GM19468 (cell line): ENCODE measurements around the gene NRG3.

Experiments
- ATAC-seq: cut with Tn5 transposase; IDR thresholded peaks from one replicate; pipeline ENCODE4 v1.9.1; 2021; ENCODE audit warnings: mild to moderate bottlenecking, moderate library complexity, moderate number of reproducible peaks; ENCODE audit not compliant: unreplicated experiment; ENCODE audit errors: extremely low read depth

The NRG3 gene

DNA sequence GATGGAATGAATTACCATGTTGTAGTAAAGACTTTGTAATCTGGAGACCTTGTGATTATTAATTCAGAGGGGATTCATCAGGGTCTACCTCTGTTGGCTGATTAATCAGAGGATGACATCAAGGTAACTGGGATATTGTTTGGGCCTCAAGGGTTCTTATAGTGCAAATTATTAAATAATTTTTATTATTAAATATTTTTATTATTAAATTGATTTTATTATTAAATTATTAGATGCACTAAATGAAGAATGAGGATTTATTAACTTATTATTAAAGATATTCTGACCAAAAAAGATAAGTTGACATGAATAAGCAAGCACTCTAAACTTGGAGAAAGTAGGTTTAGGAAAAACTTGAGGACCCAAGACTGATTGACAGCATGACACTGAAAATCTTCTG lies 661.7 kb downstream of the NRG3 start:
- no peak for ATAC-seq

DNA sequence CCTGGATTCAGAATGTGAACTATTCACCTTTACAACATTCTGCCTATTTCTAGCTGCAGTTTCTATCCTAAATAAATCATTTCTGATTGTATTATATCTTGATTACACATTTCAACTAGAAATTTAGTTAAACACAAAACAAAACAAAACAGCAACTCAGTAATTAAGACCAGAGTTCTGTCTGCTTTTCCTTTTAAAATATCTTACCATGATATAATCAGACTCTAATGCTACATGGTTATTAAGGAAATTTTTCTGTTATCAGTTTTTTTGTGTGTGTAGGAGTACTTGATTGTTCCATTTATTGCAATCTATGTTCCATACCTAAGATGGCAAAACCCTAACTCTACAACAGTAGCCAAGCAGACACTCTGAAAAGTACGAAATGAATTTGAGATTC lies 663.3 kb downstream of the NRG3 start:
- no peak for ATAC-seq

DNA sequence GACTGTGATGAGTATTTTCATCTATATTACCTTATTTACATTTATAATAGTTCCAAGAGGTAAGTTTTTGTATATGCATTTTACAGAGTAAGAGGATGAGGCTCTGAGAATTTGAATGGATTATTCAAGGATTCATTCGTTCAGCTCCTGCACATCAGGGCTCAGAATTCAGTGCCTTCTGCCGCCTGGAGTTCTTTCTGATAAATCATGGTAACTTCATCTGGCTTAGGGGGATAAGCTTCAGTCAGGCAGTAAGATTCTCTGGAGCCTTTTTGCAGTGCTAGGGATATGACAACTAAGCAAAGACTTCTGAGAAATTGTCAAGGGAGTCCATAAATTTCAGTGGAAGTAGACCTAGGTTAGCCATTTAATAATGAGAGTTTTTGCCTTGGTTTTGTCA lies 668.6 kb downstream of the NRG3 start:
- no peak for ATAC-seq

DNA sequence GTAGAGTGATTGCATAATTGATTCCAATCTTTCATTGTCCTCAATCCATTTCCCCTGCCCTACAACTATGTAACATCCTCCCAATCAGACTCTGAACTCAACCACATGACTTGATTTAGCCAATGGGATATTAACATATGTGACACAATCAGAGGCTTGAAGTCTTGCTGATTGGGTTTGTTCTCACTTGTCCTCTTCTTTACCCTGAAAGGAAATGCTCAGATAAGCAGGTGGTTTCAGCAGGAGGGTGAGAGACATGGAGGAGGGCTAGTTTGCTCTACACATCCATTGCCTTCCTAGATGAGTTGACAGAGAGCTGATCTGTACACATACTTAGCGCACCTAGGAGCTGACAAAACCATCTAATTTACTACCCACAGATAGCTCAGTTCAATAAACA lies 669.4 kb downstream of the NRG3 start:
- no peak for ATAC-seq

DNA sequence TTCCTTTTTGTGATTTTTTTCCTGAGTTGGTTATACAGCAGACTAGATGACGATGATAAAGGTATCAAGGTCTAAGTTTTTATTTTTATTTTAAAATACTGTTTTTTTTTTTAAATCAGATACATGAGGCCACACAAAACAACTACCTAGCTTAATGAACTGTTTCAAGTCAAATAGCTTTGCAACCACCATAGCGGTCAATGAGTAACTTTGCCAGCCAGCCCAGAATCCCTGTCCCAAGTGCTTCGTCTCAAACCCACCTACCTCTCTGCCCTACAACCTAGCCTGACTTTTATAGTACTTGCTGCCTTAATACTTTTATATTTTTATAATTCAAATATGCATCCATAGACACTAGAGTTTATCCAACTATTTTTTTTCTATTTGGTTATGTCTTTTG lies 676.5 kb downstream of the NRG3 start:
- no peak for ATAC-seq

DNA sequence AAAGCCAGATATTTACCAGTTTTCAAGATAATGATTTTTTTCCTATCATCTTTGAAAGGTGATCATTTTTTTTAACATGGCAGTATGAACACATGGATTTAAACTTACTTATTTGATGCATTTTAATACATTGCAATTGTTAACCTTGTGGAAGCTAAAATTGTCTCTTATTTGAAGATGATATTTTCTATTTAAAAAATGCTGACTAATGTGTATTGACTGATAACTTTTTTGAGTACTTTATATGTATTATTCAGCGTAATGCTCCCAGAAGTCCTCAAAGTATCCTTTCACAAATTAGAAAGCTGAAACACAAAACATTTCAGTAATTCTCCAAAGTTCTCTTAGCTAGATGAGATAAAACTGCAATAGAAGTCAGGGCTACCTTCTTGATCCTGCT lies 677.3 kb downstream of the NRG3 start:
- no peak for ATAC-seq

DNA sequence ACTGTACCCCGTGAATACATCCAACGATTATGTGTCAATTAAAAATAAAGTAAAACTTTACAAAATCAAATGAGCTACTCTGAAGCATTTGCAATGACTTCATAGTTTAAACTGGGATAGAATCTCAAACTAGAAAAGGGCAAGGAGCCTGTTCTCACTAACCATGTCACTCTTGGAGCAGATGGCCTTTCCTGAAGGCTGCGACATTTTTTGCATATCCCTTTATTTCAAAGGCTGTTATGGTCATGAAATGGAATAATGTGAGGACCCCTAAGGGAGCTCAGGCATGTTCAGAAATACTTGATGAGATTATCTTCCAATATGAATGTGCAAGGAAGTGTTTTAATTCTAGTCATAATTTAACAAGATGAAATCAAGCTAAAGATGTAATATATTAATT lies 679.4 kb downstream of the NRG3 start:
- no peak for ATAC-seq

DNA sequence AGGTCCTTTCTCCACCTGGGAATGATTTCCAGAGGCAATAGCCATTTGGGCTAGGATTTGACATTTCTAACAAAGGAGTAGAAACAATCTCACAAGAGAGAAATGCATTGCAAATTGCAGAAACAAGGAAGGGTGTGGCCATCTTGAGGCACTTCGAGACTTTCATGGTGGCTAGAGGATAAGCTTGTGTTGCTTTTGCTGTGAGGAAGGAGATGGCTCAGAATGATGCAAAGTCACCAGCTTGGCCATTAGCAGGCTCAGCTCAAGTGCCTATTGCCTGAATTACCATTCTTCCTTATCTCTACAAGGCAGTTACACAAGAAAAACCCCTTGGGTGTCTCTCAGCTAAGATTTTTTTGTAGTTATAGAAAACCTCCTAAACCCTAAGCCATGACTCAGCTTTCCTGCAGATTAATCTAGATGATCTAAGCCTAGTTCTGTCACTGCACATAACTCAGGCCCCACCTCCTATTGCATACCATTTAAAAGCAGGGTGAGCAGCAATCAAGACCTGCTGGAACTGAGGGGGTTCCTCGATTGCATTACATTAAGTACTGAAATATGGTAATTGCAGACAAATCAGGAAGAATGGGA lies 683.1 kb downstream of the NRG3 start:
- no peak for ATAC-seq

DNA sequence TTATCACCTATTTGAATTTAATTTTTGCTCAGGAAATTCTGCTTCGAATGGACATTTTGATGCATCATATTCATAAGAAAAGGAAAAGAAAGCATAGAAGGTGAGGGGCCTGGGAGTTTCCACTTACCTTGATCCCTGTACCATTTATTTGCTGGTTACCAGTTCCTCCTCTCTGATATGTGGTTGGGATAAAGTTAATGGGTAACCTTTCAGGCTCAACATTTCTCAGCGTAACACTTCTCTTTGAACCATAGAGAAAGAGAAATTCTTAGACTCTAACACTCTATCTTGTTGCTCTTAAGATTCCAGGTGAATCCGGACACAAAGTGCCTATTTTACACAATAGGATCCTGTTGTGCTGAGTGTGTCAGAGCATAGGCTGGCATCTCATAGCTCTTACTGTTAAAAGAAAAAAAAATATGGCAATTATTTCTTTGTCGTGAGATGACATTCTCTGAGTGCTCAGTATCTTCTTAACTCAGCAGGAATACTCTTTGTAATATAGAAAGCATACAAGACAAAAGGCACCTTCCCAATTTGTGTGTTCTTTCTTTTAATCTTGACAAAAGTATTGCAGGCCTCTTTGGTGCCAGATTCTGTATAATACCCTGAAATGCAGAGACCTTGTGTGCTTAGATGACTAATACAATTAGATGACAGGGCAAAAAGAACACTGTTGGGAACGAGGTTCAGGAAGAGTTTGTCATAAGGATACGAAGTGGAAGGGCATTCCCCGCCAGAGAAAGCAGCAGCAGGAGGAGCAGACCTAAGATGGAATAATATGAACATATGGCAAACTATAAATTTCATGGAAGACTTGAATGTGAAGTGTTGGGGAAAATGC lies 689.6 kb downstream of the NRG3 start:
- no peak for ATAC-seq

DNA sequence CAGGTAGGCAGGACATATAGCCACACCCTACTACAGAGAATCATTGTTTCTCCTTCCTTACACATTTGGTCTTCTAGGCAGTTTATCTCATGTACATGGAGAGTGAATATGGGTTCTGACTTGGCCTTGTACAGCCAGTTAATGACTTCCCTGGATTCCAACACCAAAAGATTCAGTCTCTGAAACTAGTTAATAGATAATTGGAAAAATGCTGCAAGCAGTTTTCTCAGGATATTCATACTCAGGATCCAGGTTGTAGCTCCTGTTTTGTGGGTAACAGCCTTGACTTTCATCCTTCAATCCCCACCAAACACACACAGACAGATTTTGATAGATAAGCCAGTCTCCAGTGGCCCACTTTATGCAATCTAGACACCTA lies 690.2 kb downstream of the NRG3 start:
- ATAC-seq, result no peak

DNA sequence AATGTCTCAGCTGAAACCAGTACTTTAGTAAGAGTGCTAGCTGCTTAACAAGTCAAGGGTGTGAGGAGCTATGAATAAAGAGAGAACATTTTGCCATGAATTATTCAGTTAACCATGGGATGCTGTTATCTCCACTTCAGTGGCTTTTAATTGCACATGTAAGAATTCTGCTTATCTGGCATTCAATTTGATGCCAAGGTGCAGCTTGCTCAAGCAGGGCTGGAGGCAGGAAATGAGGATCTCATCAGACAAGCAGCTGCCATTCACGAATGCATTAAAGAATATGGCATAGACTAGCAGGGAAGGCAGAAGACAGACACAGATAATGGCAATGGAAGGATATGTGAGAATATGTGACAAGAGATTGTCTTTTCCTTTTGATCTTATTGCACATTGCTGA lies 697.8 kb downstream of the NRG3 start:
- ATAC-seq, result no peak

DNA sequence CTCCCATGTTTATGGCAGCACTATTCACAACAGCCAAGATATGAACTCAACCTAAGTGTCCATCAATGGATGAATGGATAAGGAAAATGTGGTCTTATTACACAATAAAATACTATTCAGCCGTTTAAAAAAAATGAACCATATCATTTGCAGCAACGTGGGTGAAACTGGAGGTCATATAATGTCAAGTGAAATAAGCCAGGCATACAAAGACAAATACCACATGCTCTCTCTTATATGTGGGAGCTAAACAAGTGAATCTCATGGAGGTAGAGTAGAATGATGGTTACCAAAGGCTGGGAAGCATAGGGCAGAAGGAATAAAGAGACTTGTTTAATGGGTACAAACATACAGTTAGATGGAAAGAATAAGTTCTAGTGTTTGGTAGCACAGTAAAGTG lies 699.1 kb downstream of the NRG3 start:
- no peak for ATAC-seq

DNA sequence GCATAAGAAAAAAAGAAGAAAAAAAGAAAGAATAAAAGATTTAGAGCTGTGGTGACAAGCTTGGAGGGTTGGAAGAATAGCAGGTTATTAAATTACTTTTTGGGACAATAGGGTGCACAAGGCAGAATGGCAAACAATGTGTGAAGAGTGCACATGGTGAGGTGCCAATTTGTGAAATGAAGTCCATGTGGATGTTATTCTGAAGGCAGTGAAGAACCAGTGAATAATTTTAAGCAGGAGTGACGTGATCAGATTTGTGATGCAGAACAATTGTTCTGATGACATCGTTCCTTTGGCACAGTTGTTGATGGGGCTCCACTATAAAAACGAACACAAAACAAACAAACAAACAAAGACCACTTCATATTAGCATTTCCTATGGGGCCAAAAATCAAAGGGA lies 700.3 kb downstream of the NRG3 start:
- ATAC-seq, result no peak

DNA sequence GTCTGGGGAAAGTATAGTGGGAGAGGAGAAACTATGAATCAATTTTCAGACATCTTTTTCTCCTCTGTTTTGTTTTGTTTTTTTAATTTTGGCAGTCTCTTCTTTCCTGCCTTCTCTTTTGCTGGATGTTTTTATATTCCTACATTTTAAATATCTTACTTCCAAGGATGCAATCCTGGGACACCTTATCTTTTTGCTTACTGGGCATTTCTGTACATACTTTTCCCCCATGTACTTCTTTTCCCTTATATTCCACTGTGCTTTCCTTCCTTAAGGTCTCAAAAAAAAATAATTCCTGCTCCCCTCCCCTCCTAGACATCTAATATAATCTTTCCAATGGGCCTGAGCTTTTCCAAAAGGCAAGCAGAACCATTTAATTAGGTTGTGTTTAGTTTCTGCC lies 701.1 kb downstream of the NRG3 start:
- ATAC-seq, result no peak

DNA sequence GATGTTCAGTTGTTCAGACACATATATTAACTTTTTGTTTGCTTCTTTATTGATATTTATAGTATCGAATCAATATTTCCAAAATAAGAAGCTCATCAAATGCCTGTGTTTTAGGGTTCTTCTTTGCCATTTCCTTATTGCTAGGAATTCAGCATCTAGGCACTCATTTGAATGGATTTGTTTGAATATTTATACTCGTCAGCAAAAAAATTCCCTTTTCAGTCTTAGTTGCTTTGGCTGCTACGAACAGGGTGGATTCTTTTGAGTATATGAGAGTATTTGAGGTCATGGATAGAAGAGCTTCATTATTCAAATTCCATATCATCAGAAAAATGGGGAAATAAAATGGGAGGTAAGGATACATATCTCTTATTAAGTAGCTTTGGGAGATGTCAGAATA lies 706.9 kb downstream of the NRG3 start:
- no peak for ATAC-seq

DNA sequence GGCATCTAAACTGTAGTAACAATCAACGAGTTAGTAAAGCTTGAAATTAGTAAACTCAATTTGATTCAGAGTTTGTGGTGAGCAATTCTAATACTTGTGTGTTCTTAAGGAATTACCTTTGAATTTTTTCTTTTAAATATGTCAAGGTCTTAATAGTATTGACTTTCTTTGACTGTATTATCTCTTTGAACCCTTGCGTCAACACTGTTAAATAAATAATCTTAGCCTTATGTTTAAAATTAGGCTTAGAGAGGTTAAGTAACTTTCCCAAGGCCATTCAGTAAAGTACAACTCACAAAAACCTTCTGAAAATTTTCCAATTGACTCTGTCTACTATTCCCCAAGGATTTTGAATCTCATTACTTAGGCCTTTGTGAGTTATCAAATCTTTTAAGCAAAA lies 716.4 kb downstream of the NRG3 start:
- no peak for ATAC-seq

DNA sequence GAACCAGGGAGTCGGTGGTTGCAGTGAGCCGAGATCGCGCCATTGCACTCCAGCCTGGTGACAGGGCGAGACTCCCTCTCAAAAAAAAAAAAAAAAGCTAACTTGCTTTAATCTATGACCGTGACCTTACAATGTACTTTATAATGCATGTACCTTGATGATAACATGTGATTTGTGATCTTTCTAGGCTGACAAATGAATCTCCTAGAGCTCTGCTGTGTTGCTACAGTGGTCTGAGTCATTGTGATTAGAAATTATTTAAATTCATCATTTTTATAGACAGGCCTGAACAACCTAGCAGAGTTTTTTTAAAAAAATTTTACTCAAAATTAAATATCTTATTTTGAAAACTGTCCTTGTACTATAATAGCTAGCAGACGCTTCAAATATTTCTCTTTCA lies 722.8 kb downstream of the NRG3 start:
- ATAC-seq, result no peak

DNA sequence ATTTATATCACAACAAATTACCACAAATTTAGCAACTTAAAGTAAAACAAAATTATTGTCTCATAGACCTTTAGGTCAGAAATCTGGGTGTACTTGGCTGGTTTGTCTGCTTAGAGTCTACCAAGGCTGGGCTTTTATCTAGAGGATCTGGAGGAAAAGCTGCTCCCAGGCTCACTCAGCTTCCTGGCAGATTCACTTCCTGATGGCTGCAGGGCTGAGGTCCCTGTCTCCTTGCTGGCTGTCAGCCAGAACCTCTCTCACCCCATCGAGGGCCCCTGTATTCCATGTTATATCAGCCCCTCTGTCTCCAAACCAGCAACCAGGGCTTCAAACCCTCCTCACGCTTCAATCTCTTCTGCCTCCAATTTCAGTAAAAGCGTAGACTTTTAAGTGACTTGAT lies 734.9 kb downstream of the NRG3 start:
- no peak for ATAC-seq

DNA sequence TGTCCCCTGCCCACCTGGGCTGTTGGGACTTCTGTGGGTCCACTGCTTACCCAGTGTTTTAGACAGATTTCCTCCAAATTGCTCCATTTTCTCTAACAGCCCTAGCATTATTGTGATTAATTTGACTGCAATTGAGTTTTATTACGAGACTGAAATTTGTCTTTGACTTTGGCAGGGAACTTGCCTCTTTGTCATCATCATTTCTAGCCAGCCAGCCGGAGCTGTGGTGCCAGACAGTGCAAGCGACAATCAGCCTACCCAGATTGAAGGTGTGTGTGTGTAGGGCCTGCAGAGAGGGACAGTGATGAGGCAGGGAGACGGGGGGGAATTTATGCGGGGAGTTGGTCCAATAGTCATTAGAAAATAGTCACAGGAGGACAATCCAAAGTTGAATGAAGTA lies 743.0 kb downstream of the NRG3 start:
- no peak for ATAC-seq

DNA sequence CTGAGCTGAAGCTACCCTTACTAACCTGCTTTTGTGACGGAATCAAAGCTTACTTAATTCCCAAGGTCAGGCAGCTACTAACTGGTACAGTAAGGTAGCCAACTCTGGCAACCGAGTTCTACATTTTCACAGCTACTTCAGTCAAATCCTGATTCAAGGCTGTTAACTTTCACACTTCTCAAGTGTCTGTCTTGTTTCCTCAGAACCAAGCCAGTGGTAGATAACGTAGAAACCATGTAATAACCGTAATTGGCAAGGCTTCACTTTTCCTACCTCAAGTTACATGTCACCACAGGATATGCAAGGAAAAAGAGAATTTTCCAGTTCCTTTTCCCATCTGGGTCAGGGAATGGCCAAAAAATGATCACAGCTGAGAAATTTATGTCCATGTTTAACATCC lies 746.7 kb downstream of the NRG3 start:
- ATAC-seq, result no peak

DNA sequence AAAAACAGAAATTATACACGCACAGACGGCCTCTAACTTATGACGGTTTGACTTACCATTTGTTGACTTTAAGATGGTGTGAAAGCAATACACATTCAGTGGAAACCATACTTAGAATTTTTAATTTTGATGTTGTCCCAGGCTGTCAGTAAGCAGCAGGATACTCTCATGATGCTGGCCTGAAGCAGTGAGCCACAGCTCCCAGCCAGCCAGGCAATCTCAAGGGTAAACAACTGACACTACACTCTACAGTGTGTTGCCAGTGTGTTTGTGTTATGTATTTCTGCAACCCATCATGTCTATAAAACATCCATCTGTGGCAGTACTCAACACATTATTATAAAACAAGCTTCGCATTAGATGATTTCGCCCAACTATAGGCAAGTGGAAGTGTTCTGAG lies 747.5 kb downstream of the NRG3 start:
- no peak for ATAC-seq

DNA sequence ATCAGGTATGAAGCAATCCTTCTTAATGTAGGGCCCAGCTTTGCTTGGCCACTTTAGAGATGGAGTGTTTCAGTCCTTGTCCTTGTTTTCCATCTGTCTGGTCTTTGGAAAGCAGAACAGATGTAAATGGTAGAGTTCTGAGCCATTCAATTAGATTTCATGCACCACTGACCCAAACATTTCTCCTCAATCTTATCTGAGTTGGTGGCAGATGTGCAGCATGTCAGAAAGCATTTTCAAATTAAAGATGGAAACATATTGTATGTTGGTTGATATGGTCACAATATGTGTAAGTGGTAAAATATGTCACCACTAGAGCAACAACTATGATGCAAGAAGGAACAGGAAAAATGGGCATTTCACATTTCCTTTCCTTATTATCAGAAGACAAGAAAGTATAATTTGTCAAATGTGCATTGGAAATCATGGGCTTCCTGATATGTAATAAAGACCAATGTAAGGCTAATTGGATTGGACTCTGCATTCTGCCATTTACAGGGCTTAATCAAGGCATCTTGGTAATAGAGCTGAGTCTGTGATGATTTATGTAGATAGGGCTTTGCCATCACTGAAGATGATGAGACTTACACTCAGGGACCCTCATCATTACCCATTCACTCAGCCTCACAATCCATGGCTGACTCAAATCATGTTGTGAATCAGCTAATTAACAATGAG lies 750.7 kb downstream of the NRG3 start:
- no peak for ATAC-seq
